ENCODE results near the gene CCL20.

DNA sequence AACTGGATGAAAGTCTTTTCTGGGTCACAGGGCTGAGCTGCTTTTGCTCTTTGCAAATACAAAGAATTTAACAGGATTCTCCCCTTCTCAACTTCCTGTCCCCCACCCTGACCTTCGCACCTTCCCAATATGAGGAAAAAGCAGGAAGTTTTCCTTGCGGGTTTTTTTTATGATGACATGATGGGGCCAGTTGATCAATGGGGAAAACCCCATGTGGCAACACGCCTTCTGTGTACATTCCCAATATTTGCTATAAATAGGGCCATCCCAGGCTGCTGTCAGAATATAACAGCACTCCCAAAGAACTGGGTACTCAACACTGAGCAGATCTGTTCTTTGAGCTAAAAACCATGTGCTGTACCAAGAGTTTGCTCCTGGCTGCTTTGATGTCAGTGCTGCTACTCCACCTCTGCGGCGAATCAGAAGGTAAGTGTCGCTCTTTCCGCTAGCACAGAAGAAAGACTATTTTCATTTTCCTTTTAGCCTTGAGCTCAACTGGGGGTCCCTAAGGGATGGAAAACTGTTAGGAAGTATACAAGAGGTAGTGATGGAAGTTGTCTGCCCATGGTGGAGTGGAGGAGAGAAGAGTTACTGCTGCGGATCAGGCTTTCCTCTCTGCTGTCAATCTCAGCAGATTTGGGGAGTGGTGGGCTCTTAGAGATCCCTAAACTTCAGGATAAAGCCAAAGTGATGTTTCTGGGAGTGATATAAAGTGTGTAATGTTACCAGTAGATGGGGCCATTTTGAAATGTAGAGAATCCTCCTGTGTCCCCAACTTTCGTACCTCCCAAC, at the start of gene CCL20:
- TF ChIP-seq RCOR1 (IDR thresholded peaks at IDR 0.05; ENCODE audit: low read length) (no peak), CHD2 (IDR thresholded peaks at IDR 0.05; ENCODE audit: low read length, partially characterized antibody) (no peak), YY1 (IDR thresholded peaks at IDR 0.05; ENCODE audit: low read depth) (no peak)
- TF ChIP-seq, protein P1, sequence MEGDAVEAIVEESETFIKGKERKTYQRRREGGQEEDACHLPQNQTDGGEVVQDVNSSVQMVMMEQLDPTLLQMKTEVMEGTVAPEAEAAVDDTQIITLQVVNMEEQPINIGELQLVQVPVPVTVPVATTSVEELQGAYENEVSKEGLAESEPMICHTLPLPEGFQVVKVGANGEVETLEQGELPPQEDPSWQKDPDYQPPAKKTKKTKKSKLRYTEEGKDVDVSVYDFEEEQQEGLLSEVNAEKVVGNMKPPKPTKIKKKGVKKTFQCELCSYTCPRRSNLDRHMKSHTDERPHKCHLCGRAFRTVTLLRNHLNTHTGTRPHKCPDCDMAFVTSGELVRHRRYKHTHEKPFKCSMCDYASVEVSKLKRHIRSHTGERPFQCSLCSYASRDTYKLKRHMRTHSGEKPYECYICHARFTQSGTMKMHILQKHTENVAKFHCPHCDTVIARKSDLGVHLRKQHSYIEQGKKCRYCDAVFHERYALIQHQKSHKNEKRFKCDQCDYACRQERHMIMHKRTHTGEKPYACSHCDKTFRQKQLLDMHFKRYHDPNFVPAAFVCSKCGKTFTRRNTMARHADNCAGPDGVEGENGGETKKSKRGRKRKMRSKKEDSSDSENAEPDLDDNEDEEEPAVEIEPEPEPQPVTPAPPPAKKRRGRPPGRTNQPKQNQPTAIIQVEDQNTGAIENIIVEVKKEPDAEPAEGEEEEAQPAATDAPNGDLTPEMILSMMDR (IDR thresholded peaks at IDR 0.05): no peak
- TF ChIP-seq, protein P2, sequence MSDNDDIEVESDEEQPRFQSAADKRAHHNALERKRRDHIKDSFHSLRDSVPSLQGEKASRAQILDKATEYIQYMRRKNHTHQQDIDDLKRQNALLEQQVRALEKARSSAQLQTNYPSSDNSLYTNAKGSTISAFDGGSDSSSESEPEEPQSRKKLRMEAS (IDR thresholded peaks at IDR 0.05; ENCODE audit: low read depth): no peak

All from SK-N-SH (cell line).